Esophagus squamous epithelium (tissue), 4 donors: ENCODE data around the gene CRYAA.

Experiments
- POLR2A ChIP-seq, 4 donors: fragments of 450-650 bp; IDR thresholded peaks; one replicate each; pipeline ENCODE4 v1.6.1; 2017; ENCODE audit warnings: antibody characterized with exemption in 4 of 4, mild to moderate bottlenecking in 4 of 4, moderate library complexity in 3 of 4
- TF ChIP-seq, protein P1 (sequence below), 6 experiments: fragments of 450-650 bp in 4 of 6; fragments of 200-600 bp in 2 of 6; sonication (generic) in 2 of 6; IDR thresholded peaks; one replicate each; pipeline ENCODE4 v1.5.1; 2016 to 2019; ENCODE audit warnings: antibody characterized with exemption in 6 of 6, mild to moderate bottlenecking in 4 of 6, moderate library complexity in 4 of 6

DNA sequence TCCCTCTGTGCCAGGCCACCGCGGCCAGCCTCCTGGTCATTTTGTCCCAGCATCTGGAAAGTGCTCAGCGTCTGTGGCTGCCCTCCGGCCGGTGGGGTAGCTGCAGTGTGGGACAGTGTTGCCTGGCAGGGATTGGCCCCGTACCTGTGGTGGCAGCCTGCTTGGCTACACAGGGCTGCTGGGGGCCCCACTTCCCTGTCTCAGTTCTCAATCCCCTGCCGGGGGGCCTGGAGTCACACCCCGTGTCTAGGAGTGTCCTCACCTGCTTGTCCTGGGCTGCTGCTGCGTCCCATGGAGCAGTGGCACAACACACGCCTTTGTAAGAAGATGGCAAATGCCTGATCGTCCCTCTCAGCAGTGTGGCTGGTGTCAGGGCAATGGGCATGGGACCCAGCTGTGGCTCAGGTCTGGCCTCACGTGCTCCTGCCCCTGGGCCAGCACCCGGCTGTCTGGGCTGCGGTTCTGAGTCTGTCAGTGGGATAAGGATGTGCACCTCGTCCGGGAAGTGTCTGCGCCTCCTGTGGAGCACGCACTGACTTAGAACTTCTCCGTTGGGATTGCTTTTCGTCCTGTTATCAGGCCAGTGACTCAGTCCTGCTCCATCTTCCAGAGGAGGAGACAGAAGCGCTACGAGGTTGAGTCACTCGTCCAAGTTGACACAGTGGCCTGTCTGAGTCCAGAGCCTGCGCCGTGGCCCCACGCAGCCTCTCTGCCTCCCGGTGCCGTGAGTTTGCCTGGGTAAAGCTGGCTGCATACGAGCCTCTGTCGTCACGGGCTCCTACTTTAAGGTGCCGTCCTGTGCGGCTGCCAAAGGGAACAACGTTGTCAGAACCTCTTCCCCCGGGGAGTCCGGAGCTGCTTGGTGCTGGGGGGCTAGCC, 41.0 kb downstream of the CRYAA start:
- TF ChIP-seq, protein P1, sequence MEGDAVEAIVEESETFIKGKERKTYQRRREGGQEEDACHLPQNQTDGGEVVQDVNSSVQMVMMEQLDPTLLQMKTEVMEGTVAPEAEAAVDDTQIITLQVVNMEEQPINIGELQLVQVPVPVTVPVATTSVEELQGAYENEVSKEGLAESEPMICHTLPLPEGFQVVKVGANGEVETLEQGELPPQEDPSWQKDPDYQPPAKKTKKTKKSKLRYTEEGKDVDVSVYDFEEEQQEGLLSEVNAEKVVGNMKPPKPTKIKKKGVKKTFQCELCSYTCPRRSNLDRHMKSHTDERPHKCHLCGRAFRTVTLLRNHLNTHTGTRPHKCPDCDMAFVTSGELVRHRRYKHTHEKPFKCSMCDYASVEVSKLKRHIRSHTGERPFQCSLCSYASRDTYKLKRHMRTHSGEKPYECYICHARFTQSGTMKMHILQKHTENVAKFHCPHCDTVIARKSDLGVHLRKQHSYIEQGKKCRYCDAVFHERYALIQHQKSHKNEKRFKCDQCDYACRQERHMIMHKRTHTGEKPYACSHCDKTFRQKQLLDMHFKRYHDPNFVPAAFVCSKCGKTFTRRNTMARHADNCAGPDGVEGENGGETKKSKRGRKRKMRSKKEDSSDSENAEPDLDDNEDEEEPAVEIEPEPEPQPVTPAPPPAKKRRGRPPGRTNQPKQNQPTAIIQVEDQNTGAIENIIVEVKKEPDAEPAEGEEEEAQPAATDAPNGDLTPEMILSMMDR (IDR thresholded peaks at IDR 0.05): no peak
- TF ChIP-seq POLR2A (IDR thresholded peaks at IDR 0.05): no peak
